GM18868 (cell line): ENCODE results near the gene RYR3.
"Not testable (repeated sequence)": the region's sequence is repeated elsewhere in the genome, so short reads cannot be mapped to it uniquely, and the experiment has no call there.

Experiments used
- ATAC-seq: cut with Tn5 transposase; IDR thresholded peaks from one replicate; pipeline ENCODE4 v1.9.1; 2021; ENCODE audit warnings: mild to moderate bottlenecking, moderate library complexity; ENCODE audit not compliant: unreplicated experiment

RYR3 gene

GRCh38 chr15:33810073-33810595 is 499.4 kb downstream of the RYR3 start:
- ATAC-seq: no peak

GRCh38 chr15:33810806-33811205 is 500.0 kb downstream of the RYR3 start:
- ATAC-seq: no peak

- no peak for ATAC-seq
Measured at GRCh38 chr15:33813891-33814290, 503.1 kb downstream of the RYR3 start.

GRCh38 chr15:33819499-33819898 is 508.7 kb downstream of the RYR3 start:
- ATAC-seq: not testable (repeated sequence)

- ATAC-seq: no peak
Measured at GRCh38 chr15:33822479-33822878, 511.7 kb downstream of the RYR3 start.

- ATAC-seq: no peak
Measured at GRCh38 chr15:33823119-33823518, 512.4 kb downstream of the RYR3 start.

GRCh38 chr15:33825453-33825852 is 514.7 kb downstream of the RYR3 start:
- no peak for ATAC-seq

GRCh38 chr15:33826201-33826600 is 515.4 kb downstream of the RYR3 start:
- no peak for ATAC-seq

GRCh38 chr15:33830351-33830750 is 519.6 kb downstream of the RYR3 start:
- ATAC-seq: no peak

- ATAC-seq: no peak
Measured at GRCh38 chr15:33831646-33832045, 520.9 kb downstream of the RYR3 start.

- no peak for ATAC-seq
Measured at GRCh38 chr15:33834892-33835743, 524.4 kb downstream of the RYR3 start.

- ATAC-seq: no peak
Measured at GRCh38 chr15:33837294-33837693, 526.5 kb downstream of the RYR3 start.

GRCh38 chr15:33839540-33839939 is 528.8 kb downstream of the RYR3 start:
- no peak for ATAC-seq

GRCh38 chr15:33840615-33841014 is 529.8 kb downstream of the RYR3 start:
- ATAC-seq: no peak

GRCh38 chr15:33844186-33844585 is 533.4 kb downstream of the RYR3 start:
- no peak for ATAC-seq

- no peak for ATAC-seq
Measured at GRCh38 chr15:33844597-33844996, 533.8 kb downstream of the RYR3 start.

- no peak for ATAC-seq
Measured at GRCh38 chr15:33846142-33846541, 535.4 kb downstream of the RYR3 start.

GRCh38 chr15:33846862-33847261 is 536.1 kb downstream of the RYR3 start:
- no peak for ATAC-seq

- no peak for ATAC-seq
Measured at GRCh38 chr15:33848011-33848410, 537.2 kb downstream of the RYR3 start.

- ATAC-seq: no peak
Measured at GRCh38 chr15:33851079-33851478, 540.3 kb downstream of the RYR3 start.

GRCh38 chr15:33852094-33852493 is 541.3 kb downstream of the RYR3 start:
- ATAC-seq: no peak

GRCh38 chr15:33852570-33852969 is 541.8 kb downstream of the RYR3 start:
- no peak for ATAC-seq

- no peak for ATAC-seq
Measured at GRCh38 chr15:33857726-33858125, 547.0 kb downstream of the RYR3 start.
